Measurements from ENCODE around the gene TPM4.
"Not testable (repeated sequence)": the region's sequence is repeated elsewhere in the genome, so short reads cannot be mapped to it uniquely, and the experiment has no call there.

Gene TPM4

DNA sequence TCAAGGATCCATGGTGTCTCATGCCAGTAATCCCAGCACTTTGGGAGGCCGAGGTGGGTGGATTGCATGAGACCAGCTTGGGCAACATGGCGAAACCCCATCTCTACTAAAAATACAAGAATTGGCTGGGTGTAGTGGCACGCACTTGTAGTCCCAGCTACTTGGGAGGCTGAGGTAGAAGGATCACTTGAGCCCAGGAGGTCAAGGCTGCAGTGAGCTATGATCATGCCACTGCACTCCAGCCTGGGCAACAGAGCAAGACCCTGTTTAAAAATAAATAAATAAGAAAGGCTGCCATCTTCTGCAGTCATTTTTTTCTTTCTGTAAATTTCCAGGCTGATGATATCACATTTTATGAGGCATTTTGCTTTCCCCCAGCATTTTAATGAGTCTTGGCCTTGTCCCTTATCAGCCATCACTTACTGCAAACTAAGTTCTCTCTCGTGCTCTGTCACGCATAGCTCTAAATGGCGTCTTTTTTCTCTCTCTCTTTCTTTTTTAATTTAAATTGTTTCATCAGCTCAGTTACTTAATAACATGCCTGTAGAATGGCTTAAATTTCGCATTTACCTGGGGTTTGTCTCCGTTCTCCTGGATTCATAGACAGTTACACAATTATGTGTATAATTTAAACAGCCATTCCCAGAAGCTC lies 23.1 kb downstream of the TPM4 start:
- not testable (repeated sequence) for DNase-seq

DNA sequence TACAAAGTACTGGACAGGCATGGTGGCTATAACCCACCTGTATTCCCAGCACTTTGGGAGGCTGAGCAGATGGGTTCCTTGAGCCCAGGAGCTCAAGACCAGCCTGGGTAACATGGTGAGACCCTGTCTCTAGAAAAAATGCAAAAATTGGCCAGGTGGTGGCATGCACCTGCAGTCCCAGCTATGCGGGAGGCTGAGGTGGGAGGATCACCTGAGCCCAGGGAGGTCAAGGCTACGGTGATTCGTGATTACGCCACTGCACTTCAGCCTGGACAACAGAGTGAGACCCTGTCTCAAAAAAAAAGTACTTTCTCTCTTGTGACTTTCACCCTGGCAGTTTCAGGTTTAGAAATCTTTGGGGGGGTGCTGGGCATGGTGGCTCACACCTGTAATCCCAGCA lies 24.2 kb downstream of the TPM4 start:
- DNase-seq, result no peak

DNA sequence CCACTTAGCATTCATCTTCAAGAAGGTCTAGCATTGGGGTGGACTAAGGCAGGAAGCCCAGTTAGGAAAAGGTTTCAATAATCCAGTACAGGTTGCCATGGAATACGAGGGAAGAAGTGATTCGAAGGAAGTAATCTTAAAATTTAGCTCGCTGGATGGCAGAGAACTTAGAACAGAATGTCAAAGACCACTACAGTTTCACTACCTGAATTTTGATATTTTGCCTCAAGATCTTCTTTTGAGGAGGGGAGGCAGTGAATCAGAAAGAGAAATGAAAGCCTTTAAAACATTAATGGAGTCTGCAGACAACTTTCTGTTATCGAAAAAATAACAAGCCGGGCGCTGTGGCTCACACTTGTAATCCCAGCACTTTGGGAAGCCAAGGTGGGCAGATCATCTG lies 28.4 kb downstream of the TPM4 start:
- no peak for DNase-seq

DNA sequence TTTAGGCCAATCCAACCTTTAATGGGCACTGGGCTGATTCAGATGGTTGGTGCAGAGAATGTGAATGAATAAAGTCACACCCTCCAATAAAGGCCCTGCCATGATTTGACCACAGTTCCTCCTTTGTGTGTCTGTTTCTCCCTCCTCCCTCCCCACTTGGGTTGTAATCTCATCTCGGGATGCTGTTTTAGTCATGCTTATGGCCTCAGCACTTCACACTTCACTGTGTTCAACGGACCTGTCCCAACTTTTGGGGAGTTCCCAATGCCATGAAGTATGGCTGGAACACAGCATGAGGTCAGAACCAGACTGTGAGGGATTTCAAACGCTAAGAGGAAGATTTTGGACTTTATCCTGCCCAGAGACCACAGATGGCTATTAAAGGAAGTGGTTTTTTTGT lies 29.8 kb downstream of the TPM4 start:
- DNase-seq, result no peak

DNA sequence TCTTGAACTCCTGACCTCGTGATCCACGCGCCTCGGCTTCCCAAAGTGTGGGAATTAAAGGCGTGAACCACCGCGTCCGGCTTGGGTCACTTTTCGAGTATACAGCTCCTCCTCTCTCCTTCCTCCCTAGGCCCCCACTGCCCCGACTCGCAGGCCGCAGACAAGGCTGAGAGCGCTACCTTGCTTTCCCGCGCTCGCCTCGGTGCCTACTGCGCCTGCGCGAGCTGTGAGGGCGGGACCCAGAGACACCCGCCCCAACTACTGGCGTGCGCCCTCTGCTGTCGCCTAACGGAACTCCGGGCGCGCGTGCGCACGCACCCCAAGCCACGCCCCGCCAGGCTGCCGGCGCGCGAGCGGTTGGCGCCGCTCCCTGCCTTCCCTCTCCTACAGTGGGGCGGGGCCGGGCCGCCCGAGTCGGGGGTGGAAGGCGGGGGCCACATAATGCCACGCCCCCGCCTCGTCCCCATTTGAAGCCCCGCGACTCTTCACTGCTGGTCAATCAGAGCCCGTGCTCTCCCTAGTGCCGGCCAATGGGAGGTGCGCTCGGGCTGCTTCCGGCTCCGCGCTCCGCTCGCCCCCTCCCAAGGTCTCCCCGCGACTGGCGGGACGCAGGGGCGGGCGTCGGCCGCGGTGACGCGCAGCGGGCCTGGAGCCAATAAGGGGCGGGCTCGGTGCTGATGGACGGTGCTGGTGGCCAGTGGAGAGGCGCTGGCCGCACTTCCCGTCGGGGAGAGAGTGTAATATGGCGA lies 35.0 kb downstream of the TPM4 start, which contains the start of gene RAB8A:
TSS of gene RAB8A (plus strand) at position 730 of the 749 bp plus-strand sequence. CDS start at position 743, 13 bp downstream.
- DNase-seq, result peak; percentile 100

DNA sequence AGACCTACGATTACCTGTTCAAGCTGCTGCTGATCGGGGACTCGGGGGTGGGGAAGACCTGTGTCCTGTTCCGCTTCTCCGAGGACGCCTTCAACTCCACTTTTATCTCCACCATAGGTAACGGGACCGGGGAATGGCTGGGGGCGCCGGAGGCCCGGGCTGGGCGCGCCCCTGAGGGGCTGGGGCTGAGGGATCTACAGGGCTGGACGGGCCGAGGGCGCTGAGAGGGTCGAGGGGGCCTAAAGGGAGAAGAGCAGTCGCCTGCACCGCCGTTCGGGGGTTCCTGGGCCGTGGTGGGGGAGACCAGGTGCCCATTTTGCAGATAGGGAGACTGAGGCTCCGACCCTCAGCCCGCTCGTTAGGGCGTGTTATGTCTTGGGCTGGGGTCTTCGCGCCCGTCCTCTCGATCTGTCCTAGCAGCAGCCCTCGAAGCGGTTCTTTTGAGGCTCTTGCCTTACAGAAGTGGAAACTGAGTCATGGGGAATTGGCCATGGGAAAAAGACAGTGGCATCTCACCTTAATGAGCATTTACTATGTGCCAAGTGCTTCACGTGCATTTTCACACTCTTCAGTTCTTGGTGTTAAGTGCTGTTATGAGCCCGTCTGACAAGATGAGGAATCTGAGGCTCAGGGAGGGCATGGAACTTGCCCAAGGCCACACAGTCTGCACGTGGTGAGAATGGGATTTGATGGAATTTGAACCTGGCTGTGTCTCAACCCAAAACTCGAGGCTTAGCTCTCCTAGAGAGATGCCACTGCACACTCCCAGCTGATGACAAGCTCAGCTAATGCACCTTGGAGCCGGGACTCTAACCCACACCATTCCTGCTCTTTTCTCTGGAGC lies 35.8 kb downstream of the TPM4 start:
- no peak for DNase-seq

DNA sequence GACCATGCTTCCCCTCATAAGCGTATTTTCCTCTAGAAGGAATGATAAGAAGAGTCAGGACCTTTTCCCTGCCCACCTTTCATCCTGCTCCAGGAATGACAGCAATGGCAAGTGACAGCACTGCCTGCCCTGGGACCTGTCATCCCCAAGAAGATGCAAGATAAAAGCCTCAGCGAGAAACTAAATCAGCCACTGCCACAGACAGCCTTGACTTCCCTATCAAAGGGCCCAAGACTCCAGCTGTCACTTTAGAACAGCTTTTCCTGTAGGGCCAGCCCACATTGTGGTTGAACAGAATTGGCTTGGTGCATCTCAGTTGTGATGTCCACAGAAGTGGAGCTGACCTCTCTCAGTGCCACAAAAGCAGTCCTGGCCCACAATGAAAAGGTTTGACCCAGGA lies 36.5 kb downstream of the TPM4 start:
- no peak for DNase-seq

DNA sequence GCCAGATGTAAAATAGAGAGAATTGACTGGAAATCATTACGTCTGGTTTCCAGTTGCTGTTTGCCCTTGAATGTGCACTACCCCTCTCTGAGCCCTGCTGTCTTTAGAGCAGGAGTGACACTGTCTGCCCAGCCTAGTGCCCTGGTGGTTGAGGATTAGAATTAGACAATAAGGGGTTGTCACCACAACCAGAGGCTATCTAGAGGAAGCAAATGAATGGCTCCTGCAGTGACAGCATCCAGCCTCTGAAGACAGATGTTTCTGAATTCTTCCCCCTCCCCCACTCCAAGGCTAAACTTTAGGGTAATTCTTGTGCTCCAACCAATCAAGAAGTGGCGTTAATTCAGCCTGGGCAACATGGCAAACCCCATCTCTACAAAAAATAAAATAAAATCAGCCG lies 37.4 kb downstream of the TPM4 start:
- DNase-seq, result no peak

DNA sequence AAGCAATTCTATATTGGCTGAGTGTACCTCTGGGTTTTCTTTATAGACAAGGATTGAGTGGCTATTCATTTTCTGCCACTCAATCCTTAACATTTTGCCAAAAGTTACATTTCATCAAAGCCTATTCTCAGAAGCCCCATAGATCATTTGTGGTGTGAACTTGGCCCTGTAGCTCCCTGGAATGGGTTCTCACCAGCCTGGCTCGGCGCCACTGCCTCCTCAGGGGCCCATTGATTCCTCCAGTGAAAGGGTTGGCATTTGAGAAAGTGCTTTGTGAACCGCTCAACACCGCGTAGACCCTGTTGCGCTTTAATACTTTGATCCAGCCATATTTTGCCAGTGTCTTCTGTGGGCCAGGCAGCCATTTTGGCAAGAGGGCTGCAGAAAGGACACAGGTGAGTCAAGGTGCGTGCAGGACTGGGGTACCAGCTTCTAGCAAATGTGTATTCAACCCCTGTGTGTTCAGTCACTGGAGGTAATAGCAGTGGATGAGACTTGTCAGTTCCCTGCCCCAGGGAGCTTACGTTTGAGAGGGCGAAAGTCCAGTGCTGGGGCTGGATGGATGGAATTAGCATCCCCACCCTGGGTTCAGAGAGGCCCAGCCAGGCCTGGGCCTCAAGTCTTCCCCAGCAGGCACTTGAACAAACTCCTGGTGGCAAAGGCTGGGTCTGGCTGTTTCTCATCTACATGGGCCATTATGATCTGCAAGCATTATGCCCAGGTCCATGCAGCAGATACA lies 39.2 kb downstream of the TPM4 start:
- no peak for DNase-seq

DNA sequence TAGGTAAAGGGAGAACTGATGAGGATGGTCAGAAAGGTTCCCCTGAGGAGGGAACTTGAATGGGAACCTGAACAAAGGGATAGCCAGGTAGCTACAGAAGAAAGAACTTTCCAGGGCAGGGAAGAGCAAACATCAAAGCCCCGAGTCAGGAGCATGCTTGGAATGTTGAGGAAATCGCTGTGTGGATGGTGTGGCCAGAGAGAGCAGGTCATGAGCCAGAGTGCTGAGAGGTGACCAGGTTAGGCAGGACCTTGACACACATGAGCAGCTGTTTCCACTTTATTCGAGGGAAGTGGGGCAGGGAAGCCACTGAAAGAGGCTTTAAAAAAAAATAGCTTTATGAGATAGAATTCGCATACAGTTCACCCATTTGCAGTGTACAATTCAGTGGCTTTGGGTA lies 39.8 kb downstream of the TPM4 start:
- no peak for DNase-seq

DNA sequence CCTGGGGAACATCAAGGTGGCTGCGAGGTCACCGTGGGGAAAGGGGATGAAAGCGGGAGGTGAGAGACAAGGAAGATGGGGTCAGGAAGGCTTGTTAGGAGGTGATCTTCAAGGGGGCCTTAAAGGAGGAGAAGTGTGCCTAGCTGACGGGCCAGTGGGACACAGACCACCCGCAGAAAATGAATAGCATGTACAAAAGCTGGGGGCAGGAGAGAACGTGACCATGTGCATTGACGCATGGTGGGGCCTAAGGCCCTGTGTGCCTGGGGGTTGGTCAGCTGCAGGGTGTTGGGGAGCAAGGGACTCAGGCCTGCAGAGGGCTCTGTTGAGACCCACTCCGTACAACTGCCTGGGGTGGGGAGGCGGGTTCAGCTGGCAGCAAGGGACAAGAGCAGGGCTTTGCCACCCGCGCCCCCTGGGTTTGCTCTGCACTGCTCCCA lies 41.3 kb downstream of the TPM4 start:
- DNase-seq, result no peak

DNA sequence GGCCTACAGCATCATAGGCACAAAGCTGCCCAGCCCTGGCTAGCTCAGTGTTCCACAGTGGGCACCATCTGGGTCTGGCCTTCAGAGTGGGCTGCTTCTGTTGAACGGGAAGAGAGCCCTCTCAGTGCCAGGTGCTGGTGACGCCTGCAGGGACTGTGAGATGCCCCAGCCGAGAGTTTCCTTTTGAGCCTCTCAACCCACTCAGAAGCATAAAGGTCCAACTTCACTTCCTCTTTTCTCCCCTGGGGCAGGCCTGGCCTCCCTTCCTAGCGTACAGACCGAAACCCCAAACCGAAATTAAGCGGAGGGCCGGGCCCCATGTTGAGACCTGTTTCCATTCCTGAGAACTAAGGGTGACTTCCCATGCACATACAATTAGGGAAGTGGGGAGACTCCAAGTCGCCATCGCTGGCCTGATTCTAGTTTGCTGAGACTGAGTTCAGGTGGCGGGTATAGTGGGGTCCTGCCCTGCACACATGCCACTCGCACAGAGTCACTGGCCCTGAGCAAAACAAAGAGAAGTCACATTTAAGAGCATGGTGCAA lies 42.3 kb downstream of the TPM4 start:
- peak; percentile 77 for DNase-seq

DNA sequence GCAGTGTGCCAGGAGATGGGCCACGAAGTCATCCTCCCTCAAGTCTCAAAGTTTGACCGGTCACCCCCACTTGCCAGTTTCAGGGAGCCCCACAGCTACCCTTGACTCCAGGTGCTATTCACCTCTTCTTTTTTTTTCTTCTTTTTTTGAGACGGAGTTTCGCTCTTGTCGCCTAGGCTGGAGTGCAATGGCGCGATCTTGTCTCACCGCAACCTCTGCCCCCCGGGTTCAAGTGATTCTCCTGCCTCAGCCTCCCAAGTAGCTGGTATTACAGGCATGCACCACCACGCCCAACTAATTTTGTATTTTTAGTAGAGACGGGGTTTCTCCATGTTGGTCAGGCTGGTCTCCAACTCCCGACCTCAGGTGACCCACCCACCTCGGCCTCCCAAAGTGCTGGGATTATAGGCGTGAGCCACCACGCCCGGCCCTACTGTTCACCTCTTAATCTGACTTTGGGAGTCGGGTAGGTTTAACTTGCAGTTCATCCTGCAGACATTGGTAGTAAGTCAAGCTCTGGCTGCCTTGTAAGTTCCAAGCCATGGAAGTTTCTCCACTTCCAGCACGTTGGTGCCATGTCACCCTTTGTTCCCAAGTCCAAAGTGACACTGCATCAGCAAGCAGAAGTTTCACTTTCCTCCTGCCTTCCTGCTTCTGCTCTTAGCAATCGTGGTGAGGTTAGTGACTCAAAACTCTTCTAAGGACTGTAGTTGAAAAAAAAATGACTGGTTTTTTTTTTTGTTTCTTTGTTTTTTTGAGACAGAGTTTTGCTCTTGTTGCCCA lies 43.0 kb downstream of the TPM4 start:
- DNase-seq, result peak; percentile 68

DNA sequence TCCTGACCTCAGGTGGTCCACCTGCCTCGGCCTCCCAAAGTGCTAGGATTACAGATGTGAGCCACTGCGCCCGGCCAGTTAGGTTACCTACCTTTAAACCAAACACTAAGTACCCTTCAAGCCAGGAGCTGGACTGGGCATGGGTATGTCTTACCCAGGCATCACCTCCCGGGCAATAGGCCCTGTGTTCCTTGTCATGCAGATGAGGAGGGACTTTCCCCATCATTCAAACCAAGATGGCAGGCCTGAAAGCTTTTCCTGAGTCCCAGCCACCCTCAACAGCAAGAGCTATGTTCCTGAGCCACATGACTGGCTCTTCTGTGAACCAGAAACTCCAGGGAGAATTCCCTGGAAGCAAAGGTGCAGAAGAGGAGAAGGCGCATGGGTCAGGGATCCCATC lies 44.8 kb downstream of the TPM4 start:
- DNase-seq, result no peak

DNA sequence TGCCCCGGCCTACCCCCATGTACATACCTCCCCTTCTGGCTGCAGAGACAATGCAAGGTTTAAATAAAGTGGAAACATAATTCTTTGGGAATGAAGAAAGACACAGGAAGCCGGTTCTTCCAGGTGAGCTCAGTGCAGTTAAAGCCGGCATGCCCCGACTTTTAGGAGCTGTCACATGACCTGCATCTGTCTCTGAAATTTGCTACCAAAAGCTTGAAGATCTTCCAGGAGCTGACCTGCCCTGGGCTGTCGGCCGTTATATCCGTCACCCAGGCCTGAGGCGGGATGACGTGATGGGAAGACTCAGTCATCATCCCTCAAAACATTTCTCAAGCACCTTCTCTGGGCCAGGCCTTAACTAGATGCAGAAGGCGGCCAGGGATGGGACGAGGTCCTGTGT lies 45.7 kb downstream of the TPM4 start:
- no peak for DNase-seq

DNA sequence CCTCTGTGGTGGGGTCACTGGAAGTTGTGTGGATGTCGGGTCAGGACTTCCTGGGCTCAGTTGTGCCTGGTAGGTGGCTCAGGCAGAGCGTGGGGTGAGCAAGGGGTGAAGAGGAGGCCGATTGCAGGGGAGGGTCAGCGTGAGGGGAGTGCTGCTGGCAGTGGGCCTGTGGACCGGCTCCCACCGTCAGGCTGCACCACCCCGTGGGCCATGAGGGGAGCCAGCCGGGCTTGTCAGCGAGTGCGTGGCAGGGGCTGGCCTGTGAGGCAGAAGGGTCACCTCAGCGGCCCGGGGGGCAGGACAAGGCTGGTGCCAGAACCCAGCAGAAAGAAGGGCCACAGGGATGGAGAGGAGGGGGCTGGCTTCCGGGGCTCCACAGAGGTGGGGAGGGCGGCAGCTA lies 48.7 kb downstream of the TPM4 start:
- DNase-seq, result no peak

DNA sequence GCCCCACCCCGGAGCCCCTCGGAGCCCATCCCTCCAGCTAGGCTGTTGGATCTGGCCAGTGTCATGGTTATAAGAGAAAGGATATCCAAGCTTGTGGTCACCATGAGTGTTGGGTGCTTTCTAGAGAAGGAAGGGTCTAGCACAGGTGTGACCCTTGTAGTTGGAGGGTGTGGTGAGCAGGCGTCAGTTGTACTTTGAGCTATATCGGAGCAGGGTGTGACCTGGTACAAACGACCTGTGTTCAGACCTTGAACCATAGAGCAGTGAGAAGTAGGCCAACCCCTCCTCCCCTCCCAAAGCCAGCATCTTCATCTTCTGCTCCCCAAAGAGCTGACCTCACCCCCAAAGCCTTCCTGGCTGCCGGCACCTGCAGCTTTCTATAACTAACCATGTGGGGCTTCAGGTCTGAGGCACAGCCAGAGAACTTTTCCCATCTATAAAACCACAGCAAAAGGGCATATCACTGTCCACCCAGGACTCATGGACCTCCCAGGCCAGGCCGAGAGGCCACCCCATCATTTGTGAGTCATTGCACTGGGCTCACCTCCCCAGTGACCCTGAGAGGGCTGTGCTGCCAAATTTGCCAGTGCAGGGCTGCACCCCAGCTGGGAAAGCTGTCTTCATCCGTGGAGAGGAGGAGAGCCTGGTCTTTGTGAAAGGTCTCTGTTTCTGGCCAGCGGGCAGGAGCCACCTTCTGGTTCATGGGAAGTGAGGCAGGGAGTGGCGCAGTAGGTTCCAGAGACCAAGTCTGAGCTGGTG lies 49.6 kb downstream of the TPM4 start:
- DNase-seq, result no peak

DNA sequence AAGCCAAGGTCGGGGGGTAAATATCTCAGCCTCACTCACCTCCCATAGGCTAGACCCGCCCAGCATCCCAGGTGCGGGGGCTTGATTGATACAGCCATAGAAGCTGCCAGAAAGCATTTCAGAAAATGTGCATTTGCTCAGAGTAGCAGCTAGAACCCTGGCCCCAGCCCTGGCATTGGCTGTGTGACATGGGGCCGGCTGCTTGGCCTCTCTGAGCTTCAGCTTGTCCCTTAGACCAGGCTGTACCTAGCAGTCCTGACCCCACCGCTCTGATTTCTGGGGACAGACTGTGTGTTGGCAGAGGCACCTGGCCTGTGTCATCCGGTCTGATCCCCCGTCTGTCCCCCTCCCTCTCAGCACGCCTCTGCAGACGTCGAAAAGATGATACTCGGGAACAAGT lies 50.8 kb downstream of the TPM4 start:
- DNase-seq, result no peak

DNA sequence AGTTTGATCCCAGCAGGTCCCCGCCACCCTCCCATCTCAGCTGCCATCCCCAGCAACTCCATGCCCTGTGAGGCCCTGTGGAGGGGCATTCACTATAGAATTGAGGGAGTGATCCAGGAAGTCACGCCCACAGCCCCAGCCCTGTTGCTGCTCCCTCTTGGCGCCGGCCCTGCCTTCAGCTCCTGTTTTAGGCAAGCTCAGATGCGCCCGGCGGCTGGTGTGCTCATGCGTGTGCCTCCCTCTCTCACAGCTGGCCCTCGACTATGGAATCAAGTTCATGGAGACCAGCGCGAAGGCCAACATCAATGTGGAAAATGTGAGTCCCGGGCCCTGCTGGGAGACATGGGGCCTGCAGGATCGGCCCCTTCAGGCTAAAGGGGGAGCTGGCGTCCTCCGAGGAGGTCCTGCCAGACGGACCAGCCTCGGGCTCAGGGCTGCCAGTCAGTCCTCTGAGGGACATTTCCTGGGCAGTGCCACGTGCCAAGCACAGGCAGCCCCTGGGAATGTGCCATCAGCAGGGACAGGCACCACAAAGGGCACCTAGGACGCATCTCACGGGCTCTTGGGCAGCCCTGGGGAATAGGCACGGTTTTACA lies 51.6 kb downstream of the TPM4 start:
- DNase-seq, result no peak

DNA sequence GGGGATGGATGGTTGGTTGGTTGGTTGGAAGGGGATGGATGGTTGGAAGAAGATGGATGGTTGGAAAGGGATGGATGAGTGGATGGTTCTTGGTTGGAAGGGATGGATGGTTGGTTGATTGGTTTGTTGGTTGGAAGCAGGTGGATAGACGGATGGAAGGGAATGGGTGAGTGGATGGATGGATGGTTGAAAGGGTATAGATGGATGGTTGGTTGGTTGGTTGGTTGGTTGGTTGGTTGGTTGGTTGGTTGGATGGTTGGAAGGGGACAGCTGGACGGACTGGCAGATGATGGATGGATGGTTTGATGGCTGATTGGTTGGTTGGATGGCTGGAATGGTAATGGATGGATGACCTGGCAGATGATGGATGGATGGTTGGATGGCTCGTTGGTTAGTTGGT lies 55.4 kb downstream of the TPM4 start:
- DNase-seq, result no peak

DNA sequence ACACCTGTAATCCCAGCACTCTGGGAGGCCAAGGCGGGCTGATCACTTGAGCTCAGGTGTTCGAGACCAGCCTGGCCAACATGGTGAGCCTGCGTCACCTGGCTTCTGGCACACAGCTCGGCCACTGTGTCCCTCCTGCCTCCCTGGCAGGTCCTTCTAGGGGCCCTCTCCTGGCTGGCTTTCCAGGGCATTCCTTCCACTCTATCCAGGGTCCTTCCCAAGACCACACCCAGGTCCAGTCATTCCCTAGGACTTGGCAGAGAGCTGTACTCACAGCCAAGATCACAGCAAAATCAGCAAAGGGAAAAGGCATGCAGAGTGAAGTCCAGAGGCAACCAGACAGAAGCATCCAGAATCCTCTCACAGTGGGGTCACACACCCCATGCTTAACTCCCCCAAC lies 57.5 kb downstream of the TPM4 start:
- no peak for DNase-seq

Data from activated CD8-positive, alpha-beta memory T cell treated with anti-CD3 and anti-CD28 coated beads, Interleukin-2, amount 50 U/mL, for 48 hours (primary cell).